GM18868 (cell line): Measurements from ENCODE around the gene IKZF2.

Experiments
- ATAC-seq: cut with Tn5 transposase; IDR thresholded peaks from one replicate; pipeline ENCODE4 v1.9.1; 2021; ENCODE audit warnings: mild to moderate bottlenecking, moderate library complexity; ENCODE audit not compliant: unreplicated experiment

The IKZF2 gene

GRCh38 chr2:213104092-213104902 lies 47.1 kb downstream of the IKZF2 start:
- ATAC-seq, result no peak

DNA sequence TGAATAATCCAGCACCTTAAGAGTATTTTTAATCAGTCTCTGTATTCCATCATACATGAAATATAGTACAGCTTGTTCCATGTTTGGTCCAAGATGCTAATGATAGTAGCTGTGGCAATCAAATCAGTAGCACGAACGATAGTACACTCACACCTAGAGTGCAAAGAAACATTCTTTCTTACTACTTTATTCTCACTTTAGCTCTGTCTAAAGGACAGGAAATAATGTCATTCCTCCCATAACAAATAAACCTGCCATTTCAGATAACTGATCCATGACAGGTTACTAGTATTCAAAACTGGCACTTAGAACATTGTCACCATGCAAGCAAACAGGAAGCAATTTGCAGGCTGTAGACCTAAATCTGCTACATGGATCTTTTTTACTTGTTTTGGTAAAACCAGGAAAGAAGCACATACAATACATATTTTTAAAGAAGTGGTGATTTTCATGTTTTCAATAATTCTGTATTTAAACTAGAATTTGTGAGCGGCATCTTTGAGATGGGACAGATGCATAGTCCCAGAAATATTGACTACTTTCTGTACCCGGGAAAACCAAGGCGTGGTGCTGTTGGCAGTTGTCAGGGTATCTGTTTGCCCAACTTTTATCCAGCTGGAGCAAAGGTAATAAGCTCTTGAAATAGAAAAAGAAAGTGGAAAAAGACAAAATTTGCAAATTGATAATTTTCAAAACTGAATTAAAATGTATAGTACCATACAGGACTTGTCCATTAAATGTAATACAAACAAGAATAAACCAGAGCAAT lies 49.5 kb downstream of the IKZF2 start:
- ATAC-seq, result no peak

DNA sequence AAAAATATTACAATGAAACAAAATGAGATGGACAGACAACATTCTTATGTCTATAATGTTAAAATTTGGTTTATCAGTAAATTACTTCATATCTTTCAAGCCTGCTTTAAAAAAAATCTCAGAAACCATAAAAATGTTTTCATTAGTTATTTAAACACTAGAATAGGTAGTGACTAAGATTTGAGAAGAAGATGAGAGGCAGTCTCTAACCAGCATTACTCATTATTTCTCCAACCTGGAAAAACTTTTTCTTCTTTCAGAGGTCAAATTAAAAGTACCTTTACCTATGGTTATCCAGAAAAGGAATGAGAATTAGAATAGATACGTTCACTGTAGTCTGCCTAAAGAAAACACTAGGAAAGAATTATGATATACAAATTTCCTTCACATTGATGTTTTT lies 50.3 kb downstream of the IKZF2 start:
- ATAC-seq, result no peak

GRCh38 chr2:213098612-213099011 lies 52.8 kb downstream of the IKZF2 start:
- no peak for ATAC-seq

GRCh38 chr2:213091765-213092164 lies 59.6 kb downstream of the IKZF2 start:
- ATAC-seq, result no peak

DNA sequence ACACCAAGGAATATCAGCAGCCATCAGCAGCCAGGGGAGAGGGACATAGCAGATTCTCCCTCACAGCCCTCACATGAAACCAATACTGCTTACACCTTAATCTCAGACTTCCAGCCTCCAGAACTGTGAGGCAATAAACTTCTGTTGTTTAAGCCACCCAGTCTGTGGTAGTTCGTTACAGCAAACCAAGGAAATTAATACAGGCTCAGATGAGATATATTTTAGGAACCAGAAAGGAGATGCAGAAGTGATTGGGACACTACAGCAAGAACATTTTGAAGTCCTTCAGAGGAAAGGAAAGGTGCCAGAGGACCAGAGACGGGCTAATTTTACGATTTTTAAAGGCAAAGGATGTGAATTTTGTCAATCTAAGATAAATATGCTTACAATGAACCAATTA lies 60.6 kb downstream of the IKZF2 start:
- no peak for ATAC-seq

DNA sequence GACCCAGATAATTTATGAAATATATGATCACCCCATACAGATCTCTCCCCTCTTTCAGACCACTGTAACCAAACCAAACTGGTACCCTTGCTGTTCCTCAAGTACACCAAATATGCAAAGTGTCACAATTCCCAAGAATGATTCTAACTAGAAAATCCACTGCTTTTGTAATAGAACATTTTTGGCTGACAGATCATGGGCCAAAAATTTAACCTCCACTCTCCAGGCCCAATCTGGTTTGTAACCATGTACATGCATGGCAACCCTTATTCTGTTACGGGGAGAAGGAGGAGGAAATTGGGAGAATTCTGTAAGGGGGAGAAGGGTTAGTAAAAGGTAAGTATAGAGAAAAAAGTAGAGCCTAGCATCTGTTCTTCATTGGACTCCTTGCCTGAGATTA lies 62.0 kb downstream of the IKZF2 start:
- ATAC-seq, result no peak

DNA sequence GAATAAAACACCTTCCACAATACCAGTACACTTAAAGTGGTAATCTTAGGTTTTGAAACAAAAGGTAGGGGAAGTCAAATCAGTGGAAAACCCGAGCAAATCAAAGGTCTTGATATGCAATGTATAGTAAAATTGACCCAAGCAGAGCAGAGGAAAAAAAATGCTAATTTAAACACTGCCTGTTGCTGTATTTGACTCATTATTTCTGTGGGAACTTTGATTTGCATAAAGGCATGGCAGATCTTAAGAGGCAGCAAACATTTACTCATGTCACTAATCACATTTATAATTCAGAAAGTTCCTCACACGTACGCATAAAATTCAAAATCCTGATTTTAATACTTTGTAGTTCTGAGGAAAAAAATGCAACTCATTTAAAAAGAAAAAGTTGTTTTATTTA lies 64.4 kb downstream of the IKZF2 start:
- peak; percentile 48 for ATAC-seq

DNA sequence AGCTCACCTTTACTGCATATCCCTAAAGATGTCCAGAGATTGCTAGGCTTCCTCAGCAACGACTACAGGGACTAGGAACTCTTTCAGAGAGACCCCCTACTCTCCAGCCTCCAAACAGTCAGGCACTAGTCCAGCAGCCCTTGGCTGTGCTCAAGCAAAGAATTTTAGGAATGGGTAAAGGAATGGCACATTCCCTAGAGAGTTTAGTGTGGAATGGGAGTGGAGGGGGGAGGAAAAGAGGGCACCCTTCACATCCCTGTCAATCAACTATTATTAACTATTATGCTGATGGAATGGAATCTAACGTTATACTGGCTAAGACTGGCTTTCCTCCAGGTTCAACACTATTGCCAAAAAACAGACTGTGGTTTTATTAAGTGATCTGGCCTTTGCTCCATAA lies 64.8 kb downstream of the IKZF2 start:
- no peak for ATAC-seq

DNA sequence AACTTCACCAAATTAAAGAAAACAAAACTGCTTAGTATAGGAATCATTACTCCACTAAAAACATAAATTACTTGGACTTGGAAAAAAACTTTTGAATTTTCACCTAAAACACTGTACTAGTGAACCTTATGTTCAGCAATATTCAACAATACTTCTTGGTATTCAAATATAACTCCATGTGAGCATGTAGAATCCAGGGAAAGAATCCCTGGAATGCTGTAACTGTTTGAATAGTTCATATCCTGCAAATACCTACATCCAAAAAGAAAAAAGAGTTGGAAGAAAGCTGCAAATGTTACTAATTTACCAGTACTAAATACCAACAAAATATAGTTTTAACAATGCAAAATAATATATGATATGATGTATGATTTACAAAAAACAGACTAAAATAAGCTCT lies 65.4 kb downstream of the IKZF2 start:
- ATAC-seq, result no peak

- ATAC-seq, result no peak
Observed at GRCh38 chr2:213085538-213085937, 65.9 kb downstream of the IKZF2 start.

- ATAC-seq, result no peak
Observed at GRCh38 chr2:213084261-213084660, 67.2 kb downstream of the IKZF2 start.

- ATAC-seq, result no peak
Observed at GRCh38 chr2:213080969-213081617, 70.3 kb downstream of the IKZF2 start.

GRCh38 chr2:213079756-213080155 lies 71.7 kb downstream of the IKZF2 start:
- no peak for ATAC-seq

- no peak for ATAC-seq
Observed at GRCh38 chr2:213078686-213079085, 72.7 kb downstream of the IKZF2 start.

DNA sequence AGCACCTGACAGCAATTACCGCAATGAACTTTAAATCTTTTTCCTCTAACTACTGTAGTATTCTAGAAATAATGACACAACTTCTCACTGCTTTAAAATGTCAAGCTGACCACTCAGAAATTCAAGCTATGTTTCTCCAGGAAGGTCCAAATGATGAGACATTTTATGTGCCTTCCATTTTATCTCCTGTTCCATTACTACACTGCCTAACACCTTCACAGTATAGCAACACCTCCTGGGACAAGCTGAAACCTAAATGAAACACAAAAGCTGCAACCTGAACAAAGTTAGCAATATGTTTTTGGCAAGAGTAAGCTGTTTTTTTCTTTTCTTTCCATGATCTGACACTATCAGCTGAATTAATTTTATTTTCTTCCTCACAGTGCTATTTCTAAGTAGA lies 81.9 kb downstream of the IKZF2 start:
- ATAC-seq, result no peak

- no peak for ATAC-seq
Observed at GRCh38 chr2:213068676-213069359, 82.6 kb downstream of the IKZF2 start.

DNA sequence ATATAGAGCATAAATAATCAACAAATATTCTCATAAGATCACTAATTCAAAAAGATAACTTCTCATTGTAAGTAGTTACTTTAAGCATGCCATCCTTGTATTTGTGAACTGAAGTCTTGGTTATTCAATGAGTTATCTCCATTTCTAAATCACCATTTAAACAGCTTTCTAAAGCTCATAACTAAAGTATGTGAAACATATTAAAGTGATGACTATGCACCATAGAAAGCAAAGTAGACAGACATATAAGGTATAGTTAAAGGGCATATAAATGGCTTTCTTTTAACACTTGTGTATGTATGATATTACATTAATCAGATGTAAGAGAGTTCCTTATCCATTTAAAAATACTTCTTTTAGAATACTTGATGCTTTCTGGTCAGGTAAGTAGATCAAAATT lies 83.5 kb downstream of the IKZF2 start:
- no peak for ATAC-seq

DNA sequence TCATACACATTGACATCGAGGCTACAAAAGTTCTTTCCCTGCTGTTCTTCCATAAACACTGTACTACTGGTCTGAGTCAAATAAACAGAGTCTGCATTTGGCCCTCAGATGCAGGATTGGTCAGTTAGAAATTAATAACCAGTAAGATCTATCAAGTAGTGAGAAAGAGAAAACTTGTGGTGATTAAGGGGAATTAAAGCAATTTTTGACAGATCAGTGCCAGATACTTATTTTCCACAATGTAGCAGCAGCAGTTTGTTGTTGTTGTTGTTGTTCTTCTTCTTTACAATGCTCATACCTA lies 85.0 kb downstream of the IKZF2 start:
- no peak for ATAC-seq

GRCh38 chr2:213065583-213066442 lies 85.6 kb downstream of the IKZF2 start:
- peak; percentile 73 for ATAC-seq

GRCh38 chr2:213064099-213064498 lies 87.3 kb downstream of the IKZF2 start:
- ATAC-seq, result no peak
